AG04449 (cell line): ENCODE data around the gene PSMD11.

Experiments used
- CTCF ChIA-PET: fragments of 350-600 bp; formaldehyde crosslinking; extraction: SDS; loops from one replicate; lab custom pipeline; 2021; ENCODE audit warnings: antibody characterized with exemption; lab: Yijun Ruan, JAX
- POLR2A ChIA-PET: fragments of 400-600, 350-600 bp; formaldehyde crosslinking; extraction: SDS; loops from one replicate; lab custom pipeline; 2020; ENCODE audit warnings: antibody characterized with exemption, inconsistent platforms; lab: Yijun Ruan, JAX
- DNase-seq: peaks from one replicate; pipeline ENCODE4 v3.0.0-alpha.2; 2010; ENCODE audit warnings: low read depth, low spot score
- H3K4me3 ChIP-seq: 2 replicates; pipeline ENCODE4 v1.5.1; 2011; ENCODE audit warnings: low read depth, mild to moderate bottlenecking, control low read depth, low read length
- CTCF ChIP-seq: IDR thresholded peaks from one replicate; pipeline ENCODE4 v1.5.1; 2011; ENCODE audit warnings: mild to moderate bottlenecking, moderate library complexity, low read length, control low read depth, inconsistent platforms; ENCODE audit not compliant: insufficient read depth; ENCODE audit errors: missing control alignments

The PSMD11 gene

GRCh38 chr17:32510466-32510865, 66.2 kb downstream of the PSMD11 start:
- POLR2A ChIA-PET, result no interaction called here
- CTCF ChIA-PET, result no interaction called here
- no peak for TF ChIP-seq CTCF
- DNase-seq, result no peak
- no peak overlapping the region for H3K4me3 ChIP-seq

- POLR2A ChIA-PET, result no interaction called here
- no peak for DNase-seq
- CTCF ChIA-PET, result interaction anchor here (1.2 kb wide), 1 partner anchor 28 kb away, joined by 3 read pairs; no protein-coding TSS in a partner anchor
- no peak for TF ChIP-seq CTCF
- H3K4me3 ChIP-seq, result no peak overlapping the region
These were observed 68.0 kb downstream of the PSMD11 start for GRCh38 chr17:32512328-32512727.

- TF ChIP-seq CTCF, result no peak
- ChIA-PET CTCF (no interaction called here), POLR2A (no interaction called here)
- H3K4me3 ChIP-seq, result no peak overlapping the region
- no peak for DNase-seq
These were observed 69.3 kb downstream of the PSMD11 start for GRCh38 chr17:32513579-32513978.

- H3K4me3 ChIP-seq, result no peak overlapping the region
- no peak for TF ChIP-seq CTCF
- ChIA-PET POLR2A (no interaction called here), CTCF (no interaction called here)
- DNase-seq, result no peak
These were observed 70.3 kb downstream of the PSMD11 start for GRCh38 chr17:32514606-32515005.

GRCh38 chr17:32515677-32516383, 71.5 kb downstream of the PSMD11 start:
- POLR2A ChIA-PET, result no interaction called here
- no peak for DNase-seq
- no peak for TF ChIP-seq CTCF
- CTCF ChIA-PET, result interaction anchor here (1.2 kb wide), 1 partner anchor 11 kb away, joined by 4 read pairs; no protein-coding TSS in a partner anchor
- no peak overlapping the region for H3K4me3 ChIP-seq

GRCh38 chr17:32516450-32516849, 72.1 kb downstream of the PSMD11 start:
- DNase-seq, result no peak
- no peak overlapping the region for H3K4me3 ChIP-seq
- POLR2A ChIA-PET, result no interaction called here
- CTCF ChIA-PET, result interaction anchor here (1.2 kb wide), 1 partner anchor 12 kb away, joined by 4 read pairs; no protein-coding TSS in a partner anchor
- no peak for TF ChIP-seq CTCF
